Transverse colon (tissue), 3 donors: ENCODE results near the gene EIF5B.

ENCODE experiments used
- CTCF ChIP-seq, 5 experiments: fragments of 200-600 bp in 3 of 5; fragments of 450-650 bp in 2 of 5; sonication (generic) in 3 of 5; IDR thresholded peaks; 1 replicate in 2 of 5; 2 replicates in 3 of 5; pipeline ENCODE4 v1.5.1; 2016 to 2017; ENCODE audit warnings: antibody characterized with exemption in 5 of 5, inconsistent platforms in 3 of 5, mild to moderate bottlenecking in 2 of 5, moderate library complexity in 1 of 5
- EP300 ChIP-seq: sonication (generic); formaldehyde crosslinking; IDR thresholded peaks from one replicate; pipeline ENCODE4 v1.6.1; 2017; ENCODE audit warnings: antibody characterized with exemption, low read depth
- POLR2A ChIP-seq: fragments of 450-650 bp; IDR thresholded peaks from one replicate; pipeline ENCODE4 v1.6.1; 2016; ENCODE audit warnings: antibody characterized with exemption, mild to moderate bottlenecking, moderate library complexity

GRCh38 chr2:99439971-99440505, 102.8 kb downstream of the EIF5B start:
- TF ChIP-seq CTCF (IDR thresholded peaks at IDR 0.05) (no peak), POLR2A (no peak), EP300 (no peak)
